IPS-15b (cell line): ENCODE data around the gene TIMM50.
A peak's percentile ranks its signal among the peaks of the same experiment; 100 is the strongest.

ENCODE experiments used
- H3K27me3 ChIP-seq: one replicate; pipeline ENCODE4 v1.6.1; 2013; ENCODE audit warnings: low read length; ENCODE audit not compliant: control insufficient read depth, insufficient read depth
- H3K36me3 ChIP-seq: one replicate; pipeline ENCODE4 v1.6.1; 2013; ENCODE audit warnings: low read length; ENCODE audit not compliant: control insufficient read depth, insufficient read depth
- H3K4me1 ChIP-seq: one replicate; pipeline ENCODE4 v1.6.1; 2013; ENCODE audit warnings: mild to moderate bottlenecking, low read length; ENCODE audit not compliant: control insufficient read depth, insufficient read depth
- H3K4me3 ChIP-seq: one replicate; pipeline ENCODE4 v1.5.1; 2013; ENCODE audit warnings: low read depth, low read length
- H3K9ac ChIP-seq: one replicate; pipeline ENCODE4 v1.6.1; 2013; ENCODE audit warnings: low read depth, mild to moderate bottlenecking, low read length
- H3K9me3 ChIP-seq: one replicate; pipeline ENCODE4 v1.6.1; 2013; ENCODE audit warnings: mild to moderate bottlenecking, low read length; ENCODE audit not compliant: control insufficient read depth, insufficient read depth

TIMM50 gene

DNA sequence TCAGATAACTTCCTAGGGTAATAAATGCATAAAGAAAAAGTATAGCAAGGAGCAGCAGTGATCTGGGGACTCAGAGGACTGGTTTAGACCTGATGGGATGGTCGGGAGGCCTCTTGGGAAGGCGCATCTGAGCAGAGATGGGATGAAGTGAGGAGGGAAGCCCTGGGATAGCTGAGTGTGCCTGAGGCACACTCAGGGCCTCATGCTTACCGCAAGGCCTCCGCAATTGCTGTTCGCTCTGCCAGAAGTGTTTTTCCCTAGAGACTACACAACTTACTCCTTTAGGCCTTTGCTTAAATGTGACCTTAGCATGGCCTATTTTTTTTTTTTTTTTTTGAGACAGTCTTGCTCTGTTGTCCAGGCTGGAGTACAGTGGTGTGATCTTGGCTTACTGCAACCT, 14.0 kb downstream of the TIMM50 start:
- Histone ChIP-seq H3K36me3 (peaks cover 9% of the 10 kb centered on the region), H3K27me3 (peaks cover 18% of the 10 kb centered on the region), H3K4me3 (no peak overlapping the region), H3K9me3 (no peaks in the 10 kb centered on the region), H3K4me1 (peaks cover 3% of the 10 kb centered on the region), H3K9ac (no peak overlapping the region)

DNA sequence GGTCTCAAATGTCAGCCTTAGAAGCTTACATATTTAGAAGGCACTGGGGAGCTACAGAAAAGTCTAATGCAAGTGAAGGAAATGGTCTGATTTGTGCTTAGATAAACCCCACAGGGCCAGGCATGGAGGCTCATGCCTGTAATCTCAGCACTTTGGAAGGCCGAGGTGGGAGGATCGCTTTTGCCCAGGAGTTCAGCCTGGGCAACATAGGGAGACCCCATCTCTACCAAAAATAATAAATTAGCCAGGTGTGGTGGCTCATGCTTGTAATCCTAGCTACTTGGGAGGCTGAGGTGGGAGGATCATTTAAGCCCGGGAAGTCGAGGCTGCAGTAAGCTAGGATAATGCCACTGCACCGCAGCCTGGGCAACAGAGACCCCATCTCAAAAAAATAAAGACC, 15.4 kb downstream of the TIMM50 start:
- Histone ChIP-seq H3K4me1 (peaks cover 3% of the 10 kb centered on the region), H3K27me3 (peaks cover 31% of the 10 kb centered on the region), H3K9me3 (no peaks in the 10 kb centered on the region), H3K4me3 (no peak overlapping the region), H3K9ac (no peak overlapping the region), H3K36me3 (peaks cover 2% of the 10 kb centered on the region)

DNA sequence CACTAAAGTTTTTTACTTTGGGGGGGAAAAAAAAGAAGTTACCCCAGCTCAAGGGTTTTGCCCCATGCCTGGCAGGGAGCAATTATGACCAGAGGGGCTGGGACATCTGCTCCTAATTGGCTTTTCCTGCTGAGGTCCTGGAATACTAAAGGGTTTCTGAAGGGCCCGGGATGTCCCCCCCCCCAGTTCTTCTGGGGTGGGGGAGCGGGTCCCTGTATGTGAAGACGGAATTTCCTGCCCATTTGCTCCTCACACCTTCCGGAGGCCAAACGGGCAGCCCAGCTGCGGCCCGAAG, 17.0 kb downstream of the TIMM50 start:
- no peak overlapping the region for H3K9ac ChIP-seq
- no peaks in the 10 kb centered on the region for H3K36me3 ChIP-seq
- no peaks in the 10 kb centered on the region for H3K9me3 ChIP-seq
- H3K27me3 ChIP-seq, result peaks cover 44% of the 10 kb centered on the region
- H3K4me1 ChIP-seq, result peaks cover 3% of the 10 kb centered on the region
- peak overlapping the region; percentile 49 for H3K4me3 ChIP-seq

GRCh38 chr19:39497996-39498797, 17.6 kb downstream of the TIMM50 start:
- peaks cover 48% of the 10 kb centered on the region for H3K27me3 ChIP-seq
- H3K9me3 ChIP-seq, result no peaks in the 10 kb centered on the region
- no peak overlapping the region for H3K9ac ChIP-seq
- peak overlapping the region; percentile 49 for H3K4me3 ChIP-seq
- H3K4me1 ChIP-seq, result peaks cover 3% of the 10 kb centered on the region
- H3K36me3 ChIP-seq, result no peaks in the 10 kb centered on the region

DNA sequence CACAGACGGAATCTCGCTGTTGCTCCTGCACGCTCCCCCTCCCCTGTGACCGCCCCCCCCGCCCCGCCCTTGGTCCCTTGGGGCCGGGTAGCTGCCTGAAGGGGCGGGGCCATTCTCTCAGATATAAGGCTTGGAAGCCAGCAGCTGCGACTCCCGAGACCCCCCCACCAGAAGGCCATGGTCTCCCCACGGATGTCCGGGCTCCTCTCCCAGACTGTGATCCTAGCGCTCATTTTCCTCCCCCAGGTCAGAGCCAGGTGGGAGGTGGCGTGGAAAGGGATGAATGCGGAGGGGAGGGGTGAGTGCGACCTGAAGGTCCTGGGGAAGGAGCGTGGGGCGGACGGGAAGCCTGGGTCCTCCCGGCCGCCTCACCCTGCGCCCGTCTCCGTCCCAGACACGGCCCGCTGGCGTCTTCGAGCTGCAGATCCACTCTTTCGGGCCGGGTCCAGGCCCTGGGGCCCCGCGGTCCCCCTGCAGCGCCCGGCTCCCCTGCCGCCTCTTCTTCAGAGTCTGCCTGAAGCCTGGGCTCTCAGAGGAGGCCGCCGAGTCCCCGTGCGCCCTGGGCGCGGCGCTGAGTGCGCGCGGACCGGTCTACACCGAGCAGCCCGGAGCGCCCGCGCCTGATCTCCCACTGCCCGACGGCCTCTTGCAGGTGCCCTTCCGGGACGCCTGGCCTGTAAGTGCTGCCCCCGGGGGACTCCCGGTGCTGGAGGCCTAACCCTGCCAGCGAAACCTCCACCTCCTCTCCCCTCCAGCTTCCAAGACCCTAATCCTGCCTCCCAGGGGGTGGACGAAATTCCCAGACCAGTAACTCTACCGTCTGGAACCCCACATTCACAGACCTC, 18.4 kb downstream of the TIMM50 start, which contains the start of gene DLL3:
DLL3 (plus strand) TSS at position 150 of the 845 bp plus-strand sequence; CDS start at position 178, 28 bp downstream.
- Histone ChIP-seq H3K27me3 (peaks cover 56% of the 10 kb centered on the region), H3K4me1 (peaks cover 3% of the 10 kb centered on the region), H3K9ac (no peak within 1 kb of the TSS), H3K36me3 (no peaks in the 10 kb centered on the region), H3K9me3 (no peaks in the 10 kb centered on the region), H3K4me3 (peak within 1 kb of the TSS; percentile 49)

GRCh38 chr19:39499932-39500331, 19.3 kb downstream of the TIMM50 start:
- H3K9me3 ChIP-seq, result no peaks in the 10 kb centered on the region
- H3K27me3 ChIP-seq, result peaks cover 65% of the 10 kb centered on the region
- H3K4me3 ChIP-seq, result no peak overlapping the region
- peaks cover 3% of the 10 kb centered on the region for H3K4me1 ChIP-seq
- H3K36me3 ChIP-seq, result no peaks in the 10 kb centered on the region
- H3K9ac ChIP-seq, result no peak overlapping the region

- no peaks in the 10 kb centered on the region for H3K9me3 ChIP-seq
- H3K9ac ChIP-seq, result no peak overlapping the region
- no peaks in the 10 kb centered on the region for H3K36me3 ChIP-seq
- peaks cover 3% of the 10 kb centered on the region for H3K4me1 ChIP-seq
- peaks cover 72% of the 10 kb centered on the region for H3K27me3 ChIP-seq
- H3K4me3 ChIP-seq, result no peak overlapping the region
These were observed 19.9 kb downstream of the TIMM50 start for GRCh38 chr19:39500543-39500942.

DNA sequence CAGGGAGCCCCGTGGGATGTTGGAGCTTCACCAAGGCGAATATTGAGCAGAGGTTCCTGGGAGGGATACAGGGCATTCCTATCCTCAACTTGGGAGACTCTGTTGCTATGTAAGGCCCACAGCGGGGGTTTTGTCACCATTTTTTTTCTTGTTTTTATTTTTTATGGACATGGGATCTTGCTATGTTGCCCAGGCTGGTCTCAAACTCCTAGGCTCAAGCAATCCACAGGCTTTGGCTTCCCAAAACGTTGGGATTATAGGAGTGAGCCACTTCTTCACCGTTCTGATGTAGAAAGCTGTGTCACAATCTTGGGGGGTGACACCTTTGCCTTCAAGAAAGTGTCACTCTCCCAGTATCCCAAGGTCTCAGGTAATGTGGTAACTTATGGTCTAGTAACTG, 20.7 kb downstream of the TIMM50 start:
- no peaks in the 10 kb centered on the region for H3K36me3 ChIP-seq
- peaks cover 80% of the 10 kb centered on the region for H3K27me3 ChIP-seq
- no peak overlapping the region for H3K4me3 ChIP-seq

DNA sequence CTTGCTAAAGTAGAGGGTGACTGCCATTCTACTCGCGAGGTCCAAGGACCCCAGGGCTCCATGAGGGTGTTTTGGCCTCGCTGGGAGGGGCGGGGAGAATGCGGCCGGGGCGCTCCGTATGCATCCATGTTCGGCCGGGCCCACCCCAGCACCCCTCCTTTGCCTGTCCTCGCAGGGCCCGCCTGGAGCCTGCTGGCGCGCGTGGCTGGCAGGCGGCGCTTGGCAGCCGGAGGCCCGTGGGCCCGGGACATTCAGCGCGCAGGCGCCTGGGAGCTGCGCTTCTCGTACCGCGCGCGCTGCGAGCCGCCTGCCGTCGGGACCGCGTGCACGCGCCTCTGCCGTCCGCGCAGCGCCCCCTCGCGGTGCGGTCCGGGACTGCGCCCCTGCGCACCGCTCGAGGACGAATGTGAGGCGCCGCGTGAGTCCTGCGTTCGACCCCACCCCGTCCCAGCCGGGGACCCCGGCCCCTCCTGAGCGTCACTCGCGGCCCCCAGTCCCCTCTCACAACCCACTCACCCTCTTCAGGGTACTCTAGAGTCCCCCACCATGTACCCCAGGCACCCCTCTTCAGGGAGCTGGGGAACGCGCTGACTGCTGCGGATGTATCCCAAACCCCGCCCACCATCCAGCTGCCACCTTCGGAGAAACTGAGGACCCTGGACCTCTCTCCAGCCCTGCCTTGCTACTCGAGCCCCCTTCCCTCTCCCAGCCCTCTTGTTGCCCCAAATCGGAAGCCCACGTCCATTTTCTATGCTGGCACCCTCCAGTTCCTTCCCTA, 22.2 kb downstream of the TIMM50 start:
- no peaks in the 10 kb centered on the region for H3K36me3 ChIP-seq
- H3K4me3 ChIP-seq, result peak overlapping the region; percentile 22
- H3K9ac ChIP-seq, result no peak overlapping the region
- H3K4me1 ChIP-seq, result no peaks in the 10 kb centered on the region
- no peaks in the 10 kb centered on the region for H3K9me3 ChIP-seq
- peaks cover 93% of the 10 kb centered on the region for H3K27me3 ChIP-seq

More for the DNA sequence above, 20.7 kb downstream of the TIMM50 start:
- Histone ChIP-seq H3K4me1 (peaks cover 3% of the 10 kb centered on the region), H3K9me3 (no peaks in the 10 kb centered on the region), H3K9ac (no peak overlapping the region)

DNA sequence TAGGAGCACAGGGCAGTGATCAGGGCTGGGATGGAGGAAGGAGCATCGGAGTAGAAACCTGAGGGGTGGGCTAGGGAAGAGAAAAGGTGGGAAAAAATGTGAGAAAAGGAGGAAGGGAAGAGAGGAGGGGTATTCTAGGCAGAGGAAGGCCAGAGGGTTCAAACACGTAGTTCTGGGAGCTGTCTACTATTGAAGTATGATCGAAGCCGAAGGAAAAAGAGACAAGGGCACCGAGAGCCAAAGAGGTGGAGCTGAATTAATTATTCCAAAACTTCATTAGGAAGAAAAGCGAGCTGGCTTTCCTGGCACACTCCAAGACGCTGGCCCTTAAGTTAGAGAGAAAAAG, 25.9 kb downstream of the TIMM50 start:
- Histone ChIP-seq H3K27me3 (peaks cover 75% of the 10 kb centered on the region), H3K4me1 (no peaks in the 10 kb centered on the region), H3K9me3 (no peaks in the 10 kb centered on the region), H3K4me3 (peak overlapping the region; percentile 6), H3K36me3 (no peaks in the 10 kb centered on the region), H3K9ac (no peak overlapping the region)

DNA sequence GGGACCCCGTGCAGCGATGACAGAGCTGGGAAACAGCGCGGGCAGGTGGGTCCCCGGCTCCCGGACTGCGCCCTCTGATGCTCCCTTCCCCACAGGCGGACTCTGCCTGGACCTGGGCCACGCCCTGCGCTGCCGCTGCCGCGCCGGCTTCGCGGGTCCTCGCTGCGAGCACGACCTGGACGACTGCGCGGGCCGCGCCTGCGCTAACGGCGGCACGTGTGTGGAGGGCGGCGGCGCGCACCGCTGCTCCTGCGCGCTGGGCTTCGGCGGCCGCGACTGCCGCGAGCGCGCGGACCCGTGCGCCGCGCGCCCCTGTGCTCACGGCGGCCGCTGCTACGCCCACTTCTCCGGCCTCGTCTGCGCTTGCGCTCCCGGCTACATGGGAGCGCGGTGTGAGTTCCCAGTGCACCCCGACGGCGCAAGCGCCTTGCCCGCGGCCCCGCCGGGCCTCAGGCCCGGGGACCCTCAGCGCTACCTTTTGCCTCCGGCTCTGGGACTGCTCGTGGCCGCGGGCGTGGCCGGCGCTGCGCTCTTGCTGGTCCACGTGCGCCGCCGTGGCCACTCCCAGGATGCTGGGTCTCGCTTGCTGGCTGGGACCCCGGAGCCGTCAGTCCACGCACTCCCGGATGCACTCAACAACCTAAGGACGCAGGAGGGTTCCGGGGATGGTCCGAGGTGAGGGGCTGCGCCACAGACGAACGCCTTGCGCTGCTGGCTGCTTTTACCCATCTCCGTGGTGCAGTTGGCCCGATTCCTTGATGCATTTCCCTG, 26.5 kb downstream of the TIMM50 start:
- Histone ChIP-seq H3K9ac (peak overlapping the region; percentile 24), H3K27me3 (peaks cover 70% of the 10 kb centered on the region), H3K9me3 (no peaks in the 10 kb centered on the region), H3K4me1 (no peaks in the 10 kb centered on the region), H3K36me3 (no peaks in the 10 kb centered on the region), H3K4me3 (peak overlapping the region; percentile 78)
